DND-41 (cell line): ENCODE results near the gene SETDB2.

Experiments used
- ATAC-seq: fragments of 200-7000 bp; cut with Tn5 transposase; 3 replicates; pipeline ENCODE4 v1.9.1; 2021; ENCODE audit warnings: low read depth; ENCODE audit not compliant: insufficient read depth
- DNase-seq: peaks from one replicate; pipeline ENCODE4 v3.0.0-alpha.2; 2020
- H2AFZ ChIP-seq: 2 replicates; pipeline ENCODE4 v1.6.0; 2012; ENCODE audit warnings: low read depth, low read length
- H3K27ac ChIP-seq: 2 replicates; pipeline ENCODE4 v1.5.1; 2012; ENCODE audit warnings: low read length, inconsistent platforms
- H3K27me3 ChIP-seq: fragments of 200-600 bp; sonication (generic); 2 replicates; pipeline ENCODE4 v1.6.0; 2012; ENCODE audit warnings: low read length, mild to moderate bottlenecking, inconsistent platforms; ENCODE audit not compliant: insufficient read depth, poor library complexity
- H3K36me3 ChIP-seq: 2 replicates; pipeline ENCODE4 v1.5.1; 2012; ENCODE audit warnings: low read length, inconsistent platforms; ENCODE audit not compliant: insufficient read depth
- H3K4me1 ChIP-seq: 2 replicates; pipeline ENCODE4 v1.5.1; 2012; ENCODE audit warnings: mild to moderate bottlenecking, low read length; ENCODE audit not compliant: insufficient read depth
- H3K4me2 ChIP-seq: 2 replicates; pipeline ENCODE4 v1.6.0; 2012; ENCODE audit warnings: mild to moderate bottlenecking, moderate library complexity, low read length, inconsistent platforms; ENCODE audit not compliant: insufficient read depth
- H3K4me3 ChIP-seq, 2 experiments: fragments of 200-600 bp in 1 of 2; shearing (Covaris generic) in 1 of 2; 2 replicates each; pipeline ENCODE4 v1.5.1; 2012 to 2016; ENCODE audit warnings: inconsistent platforms in 2 of 2, low read length in 2 of 2, mild to moderate bottlenecking in 2 of 2, low read depth in 1 of 2, moderate library complexity in 1 of 2
- H3K79me2 ChIP-seq: 2 replicates; pipeline ENCODE4 v1.6.0; 2012; ENCODE audit warnings: low read length, inconsistent platforms; ENCODE audit not compliant: insufficient read depth
- H3K9ac ChIP-seq: 2 replicates; pipeline ENCODE4 v1.6.0; 2012; ENCODE audit warnings: low read depth, mild to moderate bottlenecking, inconsistent platforms, low read length, moderate library complexity
- H3K9me3 ChIP-seq: 2 replicates; pipeline ENCODE4 v1.5.1; 2012; ENCODE audit warnings: low read length, moderate library complexity, mild to moderate bottlenecking, inconsistent platforms; ENCODE audit not compliant: insufficient read depth, severe bottlenecking
- H4K20me1 ChIP-seq: 2 replicates; pipeline ENCODE4 v1.6.0; 2012; ENCODE audit warnings: low read length; ENCODE audit not compliant: insufficient read depth
- CTCF ChIP-seq: IDR thresholded peaks from 2 replicates; pipeline ENCODE4 v1.5.1; 2012; ENCODE audit warnings: borderline replicate concordance, low read length, moderate library complexity, mild to moderate bottlenecking; ENCODE audit not compliant: poor library complexity, severe bottlenecking; ENCODE audit errors: extremely low read depth
- EZH2 ChIP-seq: IDR thresholded peaks from 3 replicates; pipeline ENCODE4 v1.6.1; 2012; ENCODE audit warnings: borderline replicate concordance, low read depth, mild to moderate bottlenecking, moderate library complexity, low read length, inconsistent platforms; ENCODE audit not compliant: severe bottlenecking

The SETDB2 gene

GRCh38 chr13:49517461-49517860 lies 73.4 kb downstream of the SETDB2 start:
- no peak for ATAC-seq
- TF ChIP-seq CTCF = peak; percentile 38
- no peak for TF ChIP-seq EZH2
- H3K27me3 ChIP-seq = no peaks in the 10 kb centered on the region
- H3K4me3 ChIP-seq = no peak overlapping the region
- no peak overlapping the region for H3K4me2 ChIP-seq
- H3K9me3 ChIP-seq = no peaks in the 10 kb centered on the region
- no peak overlapping the region for H2AFZ ChIP-seq
- H4K20me1 ChIP-seq = no peaks in the 10 kb centered on the region
- H3K79me2 ChIP-seq = no peaks in the 10 kb centered on the region
- no peak for DNase-seq
- no peak overlapping the region for H3K27ac ChIP-seq
- H3K4me1 ChIP-seq = no peaks in the 10 kb centered on the region
- H3K9ac ChIP-seq = no peak overlapping the region
- H3K36me3 ChIP-seq = peaks cover 83% of the 10 kb centered on the region

GRCh38 chr13:49521224-49521623 lies 77.2 kb downstream of the SETDB2 start:
- H3K9ac ChIP-seq = no peak overlapping the region
- H2AFZ ChIP-seq = no peak overlapping the region
- H3K4me2 ChIP-seq = no peak overlapping the region
- H3K4me1 ChIP-seq = no peaks in the 10 kb centered on the region
- H3K4me3 ChIP-seq = no peak overlapping the region
- H3K27ac ChIP-seq = no peak overlapping the region
- no peaks in the 10 kb centered on the region for H3K9me3 ChIP-seq
- DNase-seq (no peak), ATAC-seq (no peak)
- H4K20me1 ChIP-seq = no peaks in the 10 kb centered on the region
- H3K36me3 ChIP-seq = peaks cover 73% of the 10 kb centered on the region
- no peaks in the 10 kb centered on the region for H3K27me3 ChIP-seq
- H3K79me2 ChIP-seq = no peaks in the 10 kb centered on the region
- TF ChIP-seq EZH2 (no peak), CTCF (no peak)

GRCh38 chr13:49524740-49525501 lies 80.8 kb downstream of the SETDB2 start:
- Histone ChIP-seq H3K36me3 (peaks cover 66% of the 10 kb centered on the region), H3K27ac (no peak overlapping the region)

More at GRCh38 chr13:49524740-49525501, 80.8 kb downstream of the SETDB2 start:
- H3K4me2 ChIP-seq = no peak overlapping the region
- H3K27me3 ChIP-seq = no peaks in the 10 kb centered on the region
- H3K9me3 ChIP-seq = no peaks in the 10 kb centered on the region
- ATAC-seq = peak; percentile 47; the same call in 1 of the 3 replicates
- H4K20me1 ChIP-seq = no peaks in the 10 kb centered on the region
- no peaks in the 10 kb centered on the region for H3K4me1 ChIP-seq
- no peak overlapping the region for H2AFZ ChIP-seq
- H3K79me2 ChIP-seq = no peaks in the 10 kb centered on the region
- TF ChIP-seq CTCF = no peak
- no peak for TF ChIP-seq EZH2
- DNase-seq = no peak
- H3K4me3 ChIP-seq = no peak overlapping the region
- no peak overlapping the region for H3K9ac ChIP-seq
